ENCODE results near the gene EEF1AKMT4. TPM values are rescaled to one million over a fixed set of nuclear protein-coding genes. Genes with fewer than 3 reads are reported as not detected.

Gene EEF1AKMT4
- total and polyA plus RNA-seq, 4 donors, result 2.1 to 13.9 (median 10.8) TPM

GRCh38 chr3:184234671-184235380 lies 14.6 kb upstream of the EEF1AKMT4 start:
- Histone ChIP-seq H3K27ac (ENCODE audit: low read depth in 1 of 2, low read length in 2 of 2) (no peak overlapping the region), H3K9ac (ENCODE audit: low read depth in 1 of 2, low read length in 2 of 2) (no peak overlapping the region), H3K4me3 (ENCODE audit: low read depth in 1 of 3, low read length in 3 of 3) (no peak overlapping the region), H3K4me1 (ENCODE audit: control insufficient read depth in 4 of 4, insufficient read depth in 4 of 4, low read length in 3 of 4) (peaks cover 5 to 11% (median 11%) of the 10 kb centered on the region in 4 donors), H3K27me3 (ENCODE audit: control insufficient read depth in 4 of 4, insufficient read depth in 4 of 4, low read length in 3 of 4) (peaks cover 0 to 7% (median 4%) of the 10 kb centered on the region in 4 donors), H3K9me3 (ENCODE audit: control insufficient read depth in 4 of 4, low read length in 3 of 4) (no peaks in the 10 kb centered on the region), H3K36me3 (ENCODE audit: control insufficient read depth in 4 of 4, insufficient read depth in 3 of 4, low read depth in 1 of 4, low read length in 3 of 4) (no peaks in the 10 kb centered on the region)
- no peak for DNase-seq (ENCODE audit: low spot score)
- TF ChIP-seq YY1 (IDR thresholded peaks at IDR 0.05) (no peak), FOXA1 (IDR thresholded peaks at IDR 0.05) (no peak), JUND (IDR thresholded peaks at IDR 0.05) (no peak), ZBTB33 (IDR thresholded peaks at IDR 0.05) (no peak), RAD21 (IDR thresholded peaks at IDR 0.05) (no peak), HNF4A (conservative IDR thresholded peaks at IDR 0.05) (no peak), TAF1 (conservative IDR thresholded peaks at IDR 0.05) (no peak), FOXA2 (IDR thresholded peaks at IDR 0.05) (no peak), CTCF (IDR thresholded peaks at IDR 0.05; ENCODE audit: low read depth, low read length, missing input control) (no peak), REST (IDR thresholded peaks at IDR 0.05) (no peak), NR2F2 (IDR thresholded peaks at IDR 0.05) (no peak)
- 91% methylated on average over 19 of the region's 19 CpGs for WGBS

- DNase-seq (ENCODE audit: low spot score), result no peak
Measured at GRCh38 chr3:184235381-184236032, 14.0 kb upstream of the EEF1AKMT4 start.

More at GRCh38 chr3:184235381-184236032, 14.0 kb upstream of the EEF1AKMT4 start:
- TF ChIP-seq RAD21 (IDR thresholded peaks at IDR 0.05), result no peak
- no peak for TF ChIP-seq GABPA (IDR thresholded peaks at IDR 0.05 in 1 of 2, conservative IDR thresholded peaks at IDR 0.05 in 1 of 2)
- no peak for TF ChIP-seq FOXA2 (IDR thresholded peaks at IDR 0.05)
- no peak for TF ChIP-seq FOXA1 (IDR thresholded peaks at IDR 0.05)
- no peak for TF ChIP-seq NR2F2 (IDR thresholded peaks at IDR 0.05)
- no peak for TF ChIP-seq HNF4G (IDR thresholded peaks at IDR 0.05)
- no peak for TF ChIP-seq CTCF (IDR thresholded peaks at IDR 0.05; ENCODE audit: low read depth, low read length, missing input control)
- TF ChIP-seq JUND (IDR thresholded peaks at IDR 0.05), result no peak
- TF ChIP-seq YY1 (IDR thresholded peaks at IDR 0.05), result no peak
- TF ChIP-seq ZBTB33 (IDR thresholded peaks at IDR 0.05), result no peak
- TF ChIP-seq MAX (IDR thresholded peaks at IDR 0.05), result no peak
- peaks cover 0 to 7% (median 2%) of the 10 kb centered on the region in 4 donors for H3K27me3 ChIP-seq (ENCODE audit: control insufficient read depth in 4 of 4, insufficient read depth in 4 of 4, low read length in 3 of 4)
- no peak overlapping the region for H3K9ac ChIP-seq (ENCODE audit: low read depth in 1 of 2, low read length in 2 of 2)
- no peak overlapping the region for H3K4me3 ChIP-seq (ENCODE audit: low read depth in 1 of 3, low read length in 3 of 3)
- no peaks in the 10 kb centered on the region for H3K36me3 ChIP-seq (ENCODE audit: control insufficient read depth in 4 of 4, insufficient read depth in 3 of 4, low read depth in 1 of 4, low read length in 3 of 4)
- peaks cover 0 to 4% (median 4%) of the 10 kb centered on the region in 4 donors for H3K4me1 ChIP-seq (ENCODE audit: control insufficient read depth in 4 of 4, insufficient read depth in 4 of 4, low read length in 3 of 4)
- no peak overlapping the region for H3K27ac ChIP-seq (ENCODE audit: low read depth in 1 of 2, low read length in 2 of 2)
- no peaks in the 10 kb centered on the region for H3K9me3 ChIP-seq (ENCODE audit: control insufficient read depth in 4 of 4, low read length in 3 of 4)
- 91% methylated on average over 4 of the region's 4 CpGs for WGBS
